Tibial nerve (tissue), 4 donors: ENCODE results near the gene LMBRD2. TPM values are rescaled to one million over a fixed set of nuclear protein-coding genes. Genes with fewer than 3 reads are reported as not detected.

Experiments used
- DNase-seq, 2 donors: peaks; one replicate each; pipeline ENCODE4 v3.0.0-alpha.2; 2019; ENCODE audit warnings: low spot score in 2 of 2
- H3K27ac ChIP-seq, 4 donors: fragments of 200-600 bp; sonication (generic) in 3 of 4; one replicate each; pipeline ENCODE4 v1.5.1; 2017 to 2019; ENCODE audit warnings: mild to moderate bottlenecking in 1 of 4
- H3K27me3 ChIP-seq, 2 donors: fragments of 200-600 bp; sonication (generic) in 1 of 2; one replicate each; pipeline versions ENCODE4 v1.5.1 to v1.6.0; 2017 to 2019
- H3K36me3 ChIP-seq, 3 donors: fragments of 200-600 bp; sonication (generic); one replicate each; pipeline ENCODE4 v1.5.1; 2018 to 2019
- H3K4me1 ChIP-seq, 4 donors: fragments of 200-600 bp; sonication (generic) in 3 of 4; one replicate each; pipeline ENCODE4 v1.5.1; 2017 to 2019
- H3K4me3 ChIP-seq, 4 donors: fragments of 200-600 bp; sonication (generic) in 3 of 4; one replicate each; pipeline ENCODE4 v1.5.1; 2017 to 2019; ENCODE audit warnings: mild to moderate bottlenecking in 1 of 4, moderate library complexity in 1 of 4
- H3K9me3 ChIP-seq, 4 donors: fragments of 200-600 bp; sonication (generic) in 3 of 4; one replicate each; pipeline ENCODE4 v1.5.1; 2017 to 2019
- CTCF ChIP-seq, 5 experiments: fragments of 200-600 bp in 3 of 5; fragments of 450-650 bp in 2 of 5; sonication (generic) in 3 of 5; IDR thresholded peaks; one replicate each; pipeline ENCODE4 v1.5.1; 2016 to 2019; ENCODE audit warnings: antibody characterized with exemption in 5 of 5, mild to moderate bottlenecking in 3 of 5, moderate library complexity in 2 of 5
- EP300 ChIP-seq, 2 donors: sonication (generic); formaldehyde crosslinking; IDR thresholded peaks; one replicate each; pipeline ENCODE4 v1.6.1; 2017; ENCODE audit warnings: antibody characterized with exemption in 2 of 2, mild to moderate bottlenecking in 1 of 2
- POLR2A ChIP-seq, 2 donors: fragments of 450-650 bp; IDR thresholded peaks; one replicate each; pipeline ENCODE4 v1.6.1; 2017; ENCODE audit warnings: antibody characterized with exemption in 2 of 2, mild to moderate bottlenecking in 2 of 2, moderate library complexity in 2 of 2
- WGBS, 2 donors: methylation state at CpG; one replicate each; pipeline ENCODE4 v1.1.5; 2018; 5-methylcytosine and 5-hydroxymethylcytosine counted together
- total RNA-seq, 4 donors: library from RNA; depleted of rRNA; stranded (reverse); fragments of >200 nt; gene quantifications; one replicate each; pipeline ENCODE4 v1.1.0, GENCODE V29; 2016

LMBRD2 gene
- total RNA-seq, 4 donors from 2014 or later, result 9.0 to 29.7 (median 15.6) TPM

GRCh38 chr5:36161361-36161760, 9.7 kb upstream of the LMBRD2 start:
- WGBS, 2 donors, result 94 to 95% methylated on average over 4 of the region's 4 CpGs
- TF ChIP-seq EP300 (IDR thresholded peaks at IDR 0.05), result no peak
- no peak for TF ChIP-seq POLR2A (IDR thresholded peaks at IDR 0.05)
- TF ChIP-seq CTCF (IDR thresholded peaks at IDR 0.05), result no peak
- Histone ChIP-seq H3K27ac (no peak overlapping the region), H3K4me3 (no peak overlapping the region), H3K27me3 (no peaks in the 10 kb centered on the region), H3K9me3 (no peaks in the 10 kb centered on the region), H3K36me3 (peaks cover 0 to 95% (median 0%) of the 10 kb centered on the region in 3 donors), H3K4me1 (peaks cover 0 to 12% (median 0%) of the 10 kb centered on the region in 4 donors)
- no peak for DNase-seq

GRCh38 chr5:36160617-36161016, 8.9 kb upstream of the LMBRD2 start:
- Histone ChIP-seq H3K27ac (no peak overlapping the region), H3K36me3 (peaks cover 0 to 95% (median 0%) of the 10 kb centered on the region in 3 donors), H3K9me3 (no peaks in the 10 kb centered on the region), H3K4me3 (no peak overlapping the region), H3K27me3 (no peaks in the 10 kb centered on the region), H3K4me1 (peaks cover 0 to 19% (median 0%) of the 10 kb centered on the region in 4 donors)
- no peak for DNase-seq
- TF ChIP-seq EP300 (IDR thresholded peaks at IDR 0.05) (no peak), CTCF (IDR thresholded peaks at IDR 0.05) (no peak), POLR2A (IDR thresholded peaks at IDR 0.05) (no peak)
- 81 to 86% methylated on average over 3 of the region's 3 CpGs for WGBS, 2 donors

- peaks cover 0 to 89% (median 0%) of the 10 kb centered on the region in 3 donors for H3K36me3 ChIP-seq
- no peak for TF ChIP-seq EP300 (IDR thresholded peaks at IDR 0.05)
- TF ChIP-seq CTCF (IDR thresholded peaks at IDR 0.05), result no peak
- no peak for TF ChIP-seq POLR2A (IDR thresholded peaks at IDR 0.05)
- H3K4me1 ChIP-seq, result peaks cover 0 to 30% (median 2%) of the 10 kb centered on the region in 4 donors
- H3K27me3 ChIP-seq, result no peaks in the 10 kb centered on the region
- DNase-seq, result no peak
- H3K9me3 ChIP-seq, result no peaks in the 10 kb centered on the region
- H3K4me3 ChIP-seq, result no peak overlapping the region
- H3K27ac ChIP-seq, result no peak overlapping the region
- WGBS, 2 donors, result 71 to 81% methylated on average over 2 of the region's 2 CpGs
Observed at GRCh38 chr5:36158144-36158543, 6.5 kb upstream of the LMBRD2 start.

- Histone ChIP-seq H3K9me3 (no peaks in the 10 kb centered on the region), H3K27me3 (no peaks in the 10 kb centered on the region), H3K36me3 (peaks cover 0 to 74% (median 0%) of the 10 kb centered on the region in 3 donors), H3K4me1 (peaks cover 0 to 37% (median 5%) of the 10 kb centered on the region in 4 donors), H3K27ac (no peak overlapping the region), H3K4me3 (no peak overlapping the region)
- TF ChIP-seq CTCF (IDR thresholded peaks at IDR 0.05) (no peak), EP300 (IDR thresholded peaks at IDR 0.05) (no peak), POLR2A (IDR thresholded peaks at IDR 0.05) (no peak)
- 25 to 48% methylated on average over 1 of the region's 1 CpG for WGBS, 2 donors
- no peak for DNase-seq
Observed at GRCh38 chr5:36156619-36157018, 4.9 kb upstream of the LMBRD2 start.

GRCh38 chr5:36156121-36156601, 4.5 kb upstream of the LMBRD2 start:
- TF ChIP-seq POLR2A (IDR thresholded peaks at IDR 0.05) (no peak), CTCF (IDR thresholded peaks at IDR 0.05) (no peak), EP300 (IDR thresholded peaks at IDR 0.05) (no peak)
- Histone ChIP-seq H3K4me3 (no peak overlapping the region), H3K36me3 (peaks cover 0 to 72% (median 0%) of the 10 kb centered on the region in 3 donors), H3K27ac (no peak overlapping the region), H3K9me3 (no peaks in the 10 kb centered on the region), H3K27me3 (no peaks in the 10 kb centered on the region), H3K4me1 (peaks cover 0 to 37% (median 5%) of the 10 kb centered on the region in 4 donors)
- no peak for DNase-seq
- WGBS, 2 donors, result 47 to 61% methylated on average over 4 of the region's 4 CpGs
